Trophoblast cell (in vitro differentiated cells and primary cell): Measurements from ENCODE around the gene B3GLCT.
"Not testable (repeated sequence)": the region's sequence is repeated elsewhere in the genome, so short reads cannot be mapped to it uniquely, and the experiment has no call there.

Source experiments
- DNase-seq, 2 donors: peaks; one replicate each; pipeline ENCODE4 v3.0.0-alpha.2; 2016
- H2AFZ ChIP-seq: 2 replicates; pipeline ENCODE4 v1.6.1; 2013; ENCODE audit warnings: low read length, moderate library complexity, mild to moderate bottlenecking; ENCODE audit not compliant: insufficient read depth, poor library complexity
- H2AK5ac ChIP-seq: 2 replicates; pipeline ENCODE4 v1.6.1; 2013; ENCODE audit warnings: mild to moderate bottlenecking, low read length
- H2BK120ac ChIP-seq: 2 replicates; pipeline ENCODE4 v1.6.1; 2013; ENCODE audit warnings: low read length, mild to moderate bottlenecking, moderate library complexity; ENCODE audit not compliant: insufficient read depth, poor library complexity
- H2BK12ac ChIP-seq: 2 replicates; pipeline ENCODE4 v1.6.1; 2013; ENCODE audit warnings: mild to moderate bottlenecking, low read length, moderate library complexity
- H2BK5ac ChIP-seq: 2 replicates; pipeline ENCODE4 v1.6.1; 2013; ENCODE audit warnings: low read length, low read depth, moderate library complexity, mild to moderate bottlenecking; ENCODE audit not compliant: poor library complexity
- H3K14ac ChIP-seq: 2 replicates; pipeline ENCODE4 v1.6.1; 2013; ENCODE audit warnings: mild to moderate bottlenecking, low read length
- H3K18ac ChIP-seq: 2 replicates; pipeline ENCODE4 v1.6.1; 2013; ENCODE audit warnings: mild to moderate bottlenecking, low read length
- H3K23ac ChIP-seq: 2 replicates; pipeline ENCODE4 v1.6.1; 2013; ENCODE audit warnings: low read length
- H3K27ac ChIP-seq: 2 replicates; pipeline ENCODE4 v1.5.1; 2013; ENCODE audit warnings: low read depth, mild to moderate bottlenecking, inconsistent platforms, low read length, moderate library complexity
- H3K27me3 ChIP-seq: 2 replicates; pipeline ENCODE4 v1.6.1; 2013; ENCODE audit warnings: inconsistent platforms, mild to moderate bottlenecking, low read length, moderate library complexity; ENCODE audit not compliant: insufficient read depth
- H3K36me3 ChIP-seq, 2 experiments: 1 replicate in 1 of 2; 2 replicates in 1 of 2; pipeline ENCODE4 v1.6.1; 2013; ENCODE audit warnings: low read length in 2 of 2, mild to moderate bottlenecking in 2 of 2, moderate library complexity in 1 of 2; ENCODE audit not compliant: insufficient read depth in 2 of 2, control insufficient read depth in 1 of 2
- H3K4ac ChIP-seq: 2 replicates; pipeline ENCODE4 v1.6.1; 2013; ENCODE audit warnings: low read depth, mild to moderate bottlenecking, low read length, moderate library complexity
- H3K4me1 ChIP-seq, 2 experiments: 1 replicate in 1 of 2; 2 replicates in 1 of 2; pipeline ENCODE4 v1.6.1; 2013; ENCODE audit warnings: low read length in 2 of 2, mild to moderate bottlenecking in 2 of 2, moderate library complexity in 1 of 2; ENCODE audit not compliant: insufficient read depth in 2 of 2, control insufficient read depth in 1 of 2
- H3K4me2 ChIP-seq: 2 replicates; pipeline ENCODE4 v1.6.1; 2013; ENCODE audit warnings: inconsistent platforms, mild to moderate bottlenecking, low read length, moderate library complexity
- H3K4me3 ChIP-seq: 2 replicates; pipeline ENCODE4 v1.5.1; 2013; ENCODE audit warnings: mild to moderate bottlenecking, low read depth, low read length, inconsistent platforms
- H3K79me1 ChIP-seq: one replicate; pipeline ENCODE4 v1.6.1; 2013; ENCODE audit warnings: low read length
- H3K79me2 ChIP-seq: 2 replicates; pipeline ENCODE4 v1.6.1; 2013; ENCODE audit warnings: low read length, mild to moderate bottlenecking; ENCODE audit not compliant: control insufficient read depth, insufficient read depth, poor library complexity
- H3K9ac ChIP-seq: 2 replicates; pipeline ENCODE4 v1.6.1; 2013; ENCODE audit warnings: mild to moderate bottlenecking, low read length
- H3K9me3 ChIP-seq: 2 replicates; pipeline ENCODE4 v1.6.1; 2013; ENCODE audit warnings: low read depth, mild to moderate bottlenecking, control low read depth, inconsistent platforms, low read length; ENCODE audit not compliant: insufficient read depth
- H4K12ac ChIP-seq: 2 replicates; pipeline ENCODE4 v1.6.1; 2013; ENCODE audit warnings: low read depth, mild to moderate bottlenecking, low read length, moderate library complexity
- H4K8ac ChIP-seq: 2 replicates; pipeline ENCODE4 v1.6.1; 2013; ENCODE audit warnings: low read depth, mild to moderate bottlenecking, low read length, moderate library complexity
- H4K91ac ChIP-seq: one replicate; pipeline ENCODE4 v1.6.1; 2013; ENCODE audit warnings: low read depth, mild to moderate bottlenecking, low read length, moderate library complexity
- WGBS: extraction: QIAGEN DNeasy Blood & Tissue Kit; methylation state at CpG from one replicate; pipeline ENCODE4 v1.1.7; 2013; ENCODE audit warnings: missing lambda C conversion rate; ENCODE audit not compliant: insufficient read length, insufficient coverage; ENCODE audit errors: extremely low coverage; 5-methylcytosine and 5-hydroxymethylcytosine counted together

Gene B3GLCT

GRCh38 chr13:31334994-31335557, 135.3 kb downstream of the B3GLCT start:
- H4K12ac ChIP-seq = no peak overlapping the region
- no peaks in the 10 kb centered on the region for H3K9me3 ChIP-seq
- no peaks in the 10 kb centered on the region for H3K4me1 ChIP-seq
- no peak overlapping the region for H2BK12ac ChIP-seq
- H3K79me1 ChIP-seq = no peaks in the 10 kb centered on the region
- H4K91ac ChIP-seq = no peak overlapping the region
- H3K4me2 ChIP-seq = no peak overlapping the region
- no peak overlapping the region for H4K8ac ChIP-seq
- H2AK5ac ChIP-seq = no peak overlapping the region
- no peaks in the 10 kb centered on the region for H3K27me3 ChIP-seq
- no CpG with 5 or more reads among the region's 6 CpGs for WGBS
- H3K79me2 ChIP-seq = no peaks in the 10 kb centered on the region
- H3K14ac ChIP-seq = no peak overlapping the region
- H3K4me3 ChIP-seq = no peak overlapping the region
- DNase-seq = no peak
- no peak overlapping the region for H2BK120ac ChIP-seq
- no peak overlapping the region for H3K18ac ChIP-seq
- no peak overlapping the region for H3K4ac ChIP-seq
- no peak overlapping the region for H3K23ac ChIP-seq
- H2AFZ ChIP-seq = no peak overlapping the region
- H2BK5ac ChIP-seq = no peak overlapping the region
- no peak overlapping the region for H3K27ac ChIP-seq
- no peaks in the 10 kb centered on the region for H3K36me3 ChIP-seq
- H3K9ac ChIP-seq = no peak overlapping the region

- not testable (repeated sequence) for H2BK5ac ChIP-seq, H3K36me3 ChIP-seq, H2BK120ac ChIP-seq, H3K27me3 ChIP-seq, H2AK5ac ChIP-seq, H3K27ac ChIP-seq, H2BK12ac ChIP-seq, H3K4me1 ChIP-seq, H3K18ac ChIP-seq, H3K4me2 ChIP-seq, H3K9me3 ChIP-seq, H3K79me2 ChIP-seq, H3K4ac ChIP-seq, H2AFZ ChIP-seq, DNase-seq, H3K14ac ChIP-seq, H4K12ac ChIP-seq, H3K79me1 ChIP-seq, H4K91ac ChIP-seq, H4K8ac ChIP-seq, H3K23ac ChIP-seq, H3K9ac ChIP-seq, H3K4me3 ChIP-seq
- no CpG with 5 or more reads among the region's 22 CpGs for WGBS
These were observed 139.8 kb downstream of the B3GLCT start for GRCh38 chr13:31339616-31340015.

- not testable (repeated sequence) for H3K4me3 ChIP-seq, H3K4ac ChIP-seq, H3K36me3 ChIP-seq, H3K4me2 ChIP-seq, H2BK120ac ChIP-seq, H3K27me3 ChIP-seq, H3K27ac ChIP-seq, H3K4me1 ChIP-seq, H3K9ac ChIP-seq, H3K23ac ChIP-seq, H2AFZ ChIP-seq, H2BK12ac ChIP-seq, DNase-seq, H4K12ac ChIP-seq, H4K8ac ChIP-seq, H3K18ac ChIP-seq, H3K79me1 ChIP-seq, H4K91ac ChIP-seq, H3K9me3 ChIP-seq, H2AK5ac ChIP-seq, H2BK5ac ChIP-seq, H3K14ac ChIP-seq, H3K79me2 ChIP-seq
- no CpG with 5 or more reads among the region's 12 CpGs for WGBS
These were observed 141.1 kb downstream of the B3GLCT start for GRCh38 chr13:31340848-31341247.

- Histone ChIP-seq H3K27me3 (no peaks in the 10 kb centered on the region), H2AFZ (no peak overlapping the region), H3K9me3 (peaks cover 2% of the 10 kb centered on the region), H4K91ac (no peak overlapping the region), H3K4me1 (no peaks in the 10 kb centered on the region), H3K79me2 (no peaks in the 10 kb centered on the region), H3K23ac (no peak overlapping the region), H3K79me1 (no peaks in the 10 kb centered on the region), H3K14ac (no peak overlapping the region), H2AK5ac (no peak overlapping the region), H3K18ac (no peak overlapping the region), H3K9ac (no peak overlapping the region), H2BK120ac (no peak overlapping the region), H3K4ac (no peak overlapping the region), H3K4me3 (no peak overlapping the region), H2BK12ac (no peak overlapping the region), H4K12ac (no peak overlapping the region), H3K27ac (no peak overlapping the region), H4K8ac (no peak overlapping the region), H2BK5ac (no peak overlapping the region), H3K4me2 (no peak overlapping the region), H3K36me3 (no peaks in the 10 kb centered on the region)
- no CpG with 5 or more reads among the region's 2 CpGs for WGBS
- DNase-seq = no peak
These were observed 147.1 kb downstream of the B3GLCT start for GRCh38 chr13:31346891-31347290.
